Measurements from ENCODE around the gene C1R. TPM values are rescaled to one million over a fixed set of nuclear protein-coding genes. Genes with fewer than 3 reads are reported as not detected.

The C1R gene
- polyA plus RNA-seq, 3 donors: 0.14 to 0.88 TPM; not detected in 1

- intact Hi-C loops (cut with micrococcal nuclease): no loop called here
- TF ChIP-seq, protein P1, sequence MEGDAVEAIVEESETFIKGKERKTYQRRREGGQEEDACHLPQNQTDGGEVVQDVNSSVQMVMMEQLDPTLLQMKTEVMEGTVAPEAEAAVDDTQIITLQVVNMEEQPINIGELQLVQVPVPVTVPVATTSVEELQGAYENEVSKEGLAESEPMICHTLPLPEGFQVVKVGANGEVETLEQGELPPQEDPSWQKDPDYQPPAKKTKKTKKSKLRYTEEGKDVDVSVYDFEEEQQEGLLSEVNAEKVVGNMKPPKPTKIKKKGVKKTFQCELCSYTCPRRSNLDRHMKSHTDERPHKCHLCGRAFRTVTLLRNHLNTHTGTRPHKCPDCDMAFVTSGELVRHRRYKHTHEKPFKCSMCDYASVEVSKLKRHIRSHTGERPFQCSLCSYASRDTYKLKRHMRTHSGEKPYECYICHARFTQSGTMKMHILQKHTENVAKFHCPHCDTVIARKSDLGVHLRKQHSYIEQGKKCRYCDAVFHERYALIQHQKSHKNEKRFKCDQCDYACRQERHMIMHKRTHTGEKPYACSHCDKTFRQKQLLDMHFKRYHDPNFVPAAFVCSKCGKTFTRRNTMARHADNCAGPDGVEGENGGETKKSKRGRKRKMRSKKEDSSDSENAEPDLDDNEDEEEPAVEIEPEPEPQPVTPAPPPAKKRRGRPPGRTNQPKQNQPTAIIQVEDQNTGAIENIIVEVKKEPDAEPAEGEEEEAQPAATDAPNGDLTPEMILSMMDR (IDR thresholded peaks at IDR 0.05): no peak
- Mint-ChIP-seq H3K9me3 (peaks cover 0 to 1% (median 0%) of the 10 kb centered on the region in 7 donors), H3K36me3 (no peaks in the 10 kb centered on the region), H3K4me3 (no peak overlapping the region), H3K27ac (peak overlapping the region in 1 of 7 donors; percentile 36), H3K4me1 (peaks cover 2% of the 10 kb centered on the region), H3K27me3 (ENCODE audit: low read depth in 3 of 3) (peaks cover 2 to 11% (median 5%) of the 10 kb centered on the region in 3 donors)
- Histone ChIP-seq H3K4me1 (ENCODE audit: control insufficient read depth in 1 of 2, insufficient read depth in 2 of 2, low read length in 2 of 2) (no peaks in the 10 kb centered on the region), H3K36me3 (replicated peaks in 1 of 2; ENCODE audit: control insufficient read depth in 1 of 2, insufficient read depth in 2 of 2, low read length in 2 of 2) (no peaks in the 10 kb centered on the region), H3K27ac (ENCODE audit: low read depth in 1 of 2, low read length in 2 of 2) (no peak overlapping the region), H3K9ac (ENCODE audit: insufficient read depth, low read length, poor library complexity, severe bottlenecking) (no peak overlapping the region), H3K4me3 (replicated peaks in 1 of 3; ENCODE audit: low read depth in 2 of 3, low read length in 3 of 3) (no peak overlapping the region), H2AFZ (ENCODE audit: insufficient read depth, low read depth, low read length, poor library complexity, severe bottlenecking) (no peak overlapping the region), H3K79me2 (ENCODE audit: insufficient read depth, low read length) (no peaks in the 10 kb centered on the region), H3K4me2 (replicated peaks; ENCODE audit: extremely low read depth, low read length, poor library complexity, severe bottlenecking) (no peak overlapping the region), H4K20me1 (ENCODE audit: insufficient read depth, low read length) (no peaks in the 10 kb centered on the region), H3K27me3 (ENCODE audit: control insufficient read depth in 2 of 2, insufficient read depth in 2 of 2, low read length in 2 of 2) (no peaks in the 10 kb centered on the region), H3K9me3 (replicated peaks in 1 of 2; ENCODE audit: control insufficient read depth in 1 of 2, insufficient read depth in 1 of 2, low read length in 2 of 2) (no peaks in the 10 kb centered on the region)
- DNase-seq: no peak
- 80% methylated on average over 1 of the region's 6 CpGs for WGBS (ENCODE audit: insufficient coverage)
Measured at GRCh38 chr12:7069386-7069785, 22.9 kb downstream of the C1R start.

GRCh38 chr12:7068994-7069346, 23.3 kb downstream of the C1R start:
- Histone ChIP-seq H3K27me3 (ENCODE audit: control insufficient read depth in 2 of 2, insufficient read depth in 2 of 2, low read length in 2 of 2) (no peaks in the 10 kb centered on the region), H3K4me3 (replicated peaks in 1 of 3; ENCODE audit: low read depth in 2 of 3, low read length in 3 of 3) (no peak overlapping the region), H3K79me2 (ENCODE audit: insufficient read depth, low read length) (no peaks in the 10 kb centered on the region), H4K20me1 (ENCODE audit: insufficient read depth, low read length) (no peaks in the 10 kb centered on the region), H3K9me3 (replicated peaks in 1 of 2; ENCODE audit: control insufficient read depth in 1 of 2, insufficient read depth in 1 of 2, low read length in 2 of 2) (no peaks in the 10 kb centered on the region), H3K36me3 (replicated peaks in 1 of 2; ENCODE audit: control insufficient read depth in 1 of 2, insufficient read depth in 2 of 2, low read length in 2 of 2) (no peaks in the 10 kb centered on the region), H2AFZ (ENCODE audit: insufficient read depth, low read depth, low read length, poor library complexity, severe bottlenecking) (no peak overlapping the region), H3K4me1 (ENCODE audit: control insufficient read depth in 1 of 2, insufficient read depth in 2 of 2, low read length in 2 of 2) (no peaks in the 10 kb centered on the region), H3K9ac (ENCODE audit: insufficient read depth, low read length, poor library complexity, severe bottlenecking) (no peak overlapping the region), H3K4me2 (replicated peaks; ENCODE audit: extremely low read depth, low read length, poor library complexity, severe bottlenecking) (no peak overlapping the region), H3K27ac (ENCODE audit: low read depth in 1 of 2, low read length in 2 of 2) (no peak overlapping the region)
- no peak overlapping the region for H3K27ac Mint-ChIP-seq
- 76% methylated on average over 2 of the region's 2 CpGs for WGBS (ENCODE audit: insufficient coverage)
- intact Hi-C loops (cut with micrococcal nuclease): no loop called here
- no peak for DNase-seq
- H3K27me3 Mint-ChIP-seq (ENCODE audit: low read depth in 3 of 3): peaks cover 2 to 11% (median 5%) of the 10 kb centered on the region in 3 donors
- peaks cover 2% of the 10 kb centered on the region for H3K4me1 Mint-ChIP-seq
- no peaks in the 10 kb centered on the region for H3K36me3 Mint-ChIP-seq
- peaks cover 0 to 1% (median 0%) of the 10 kb centered on the region in 7 donors for H3K9me3 Mint-ChIP-seq
- TF ChIP-seq, protein P1 (IDR thresholded peaks at IDR 0.05): no peak
- no peak overlapping the region for H3K4me3 Mint-ChIP-seq
